IPS-18c (cell line): ENCODE measurements around the gene FYB2.

Source experiments
- H3K4me3 ChIP-seq: 2 replicates; pipeline ENCODE4 v1.7.0; 2013; ENCODE audit warnings: low read depth, mild to moderate bottlenecking, low read length, moderate library complexity; ENCODE audit not compliant: insufficient read depth
- H3K9me3 ChIP-seq: one replicate; pipeline ENCODE4 v1.6.1; 2013; ENCODE audit warnings: mild to moderate bottlenecking, low read length, moderate library complexity; ENCODE audit not compliant: control insufficient read depth, insufficient read depth

FYB2 gene

GRCh38 chr1:56696663-56697062 is 122.5 kb downstream of the FYB2 start:
- H3K9me3 ChIP-seq, result no peaks in the 10 kb centered on the region
- H3K4me3 ChIP-seq, result no peak overlapping the region

- Histone ChIP-seq H3K4me3 (no peak overlapping the region), H3K9me3 (no peaks in the 10 kb centered on the region)
These were observed 130.6 kb downstream of the FYB2 start for GRCh38 chr1:56688522-56689026.

GRCh38 chr1:56686169-56686568 is 133.0 kb downstream of the FYB2 start:
- no peaks in the 10 kb centered on the region for H3K9me3 ChIP-seq
- H3K4me3 ChIP-seq, result no peak overlapping the region

- H3K9me3 ChIP-seq, result no peaks in the 10 kb centered on the region
These were observed 135.6 kb downstream of the FYB2 start for GRCh38 chr1:56683569-56683968.

GRCh38 chr1:56676571-56677035 is 142.6 kb downstream of the FYB2 start:
- H3K9me3 ChIP-seq, result no peaks in the 10 kb centered on the region

More at GRCh38 chr1:56683569-56683968, 135.6 kb downstream of the FYB2 start:
- no peak overlapping the region for H3K4me3 ChIP-seq

GRCh38 chr1:56675763-56676162 is 143.4 kb downstream of the FYB2 start:
- Histone ChIP-seq H3K4me3 (no peak overlapping the region), H3K9me3 (no peaks in the 10 kb centered on the region)

More at GRCh38 chr1:56676571-56677035, 142.6 kb downstream of the FYB2 start:
- no peak overlapping the region for H3K4me3 ChIP-seq

GRCh38 chr1:56672579-56672978 is 146.6 kb downstream of the FYB2 start:
- Histone ChIP-seq H3K9me3 (no peaks in the 10 kb centered on the region), H3K4me3 (no peak overlapping the region)

- Histone ChIP-seq H3K9me3 (no peaks in the 10 kb centered on the region), H3K4me3 (no peak overlapping the region)
These were observed 147.7 kb downstream of the FYB2 start for GRCh38 chr1:56671542-56671941.

GRCh38 chr1:56671085-56671484 is 148.1 kb downstream of the FYB2 start:
- Histone ChIP-seq H3K4me3 (no peak overlapping the region), H3K9me3 (no peaks in the 10 kb centered on the region)

- no peak overlapping the region for H3K4me3 ChIP-seq
- H3K9me3 ChIP-seq, result no peaks in the 10 kb centered on the region
These were observed 148.9 kb downstream of the FYB2 start for GRCh38 chr1:56670350-56670749.
